ENCODE data around the gene ACSS1.

ACSS1 gene

GRCh38 chr20:24980291-24981053 is 77.5 kb downstream of the ACSS1 start:
- H3K4me3 ChIP-seq (ENCODE audit: low read depth, low read length) = no peak overlapping the region

- no peak overlapping the region for H3K4me3 ChIP-seq (ENCODE audit: low read depth, low read length)
These were observed 78.6 kb downstream of the ACSS1 start for GRCh38 chr20:24979036-24979960.

DNA sequence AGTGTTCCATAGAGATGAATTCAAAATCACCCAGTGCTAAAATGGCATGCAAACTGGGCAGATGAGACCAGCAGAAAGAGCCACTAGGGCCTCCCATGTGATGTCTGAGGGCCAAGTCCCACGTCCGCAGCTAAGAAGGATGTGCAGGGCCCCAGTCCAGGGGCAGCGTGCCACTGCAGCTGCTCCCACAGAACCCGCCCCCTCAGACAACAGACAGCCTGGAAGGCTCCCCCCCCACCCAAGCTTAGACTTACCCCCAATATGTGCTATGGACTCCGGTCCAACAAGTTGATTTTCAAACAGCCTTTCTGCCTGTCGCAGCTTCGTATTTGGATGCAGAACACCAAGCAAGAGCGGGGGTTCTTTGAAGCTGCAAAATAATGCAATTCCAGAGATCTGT is 79.4 kb downstream of the ACSS1 start:
- no peak overlapping the region for H3K4me3 ChIP-seq (ENCODE audit: low read depth, low read length)

DNA sequence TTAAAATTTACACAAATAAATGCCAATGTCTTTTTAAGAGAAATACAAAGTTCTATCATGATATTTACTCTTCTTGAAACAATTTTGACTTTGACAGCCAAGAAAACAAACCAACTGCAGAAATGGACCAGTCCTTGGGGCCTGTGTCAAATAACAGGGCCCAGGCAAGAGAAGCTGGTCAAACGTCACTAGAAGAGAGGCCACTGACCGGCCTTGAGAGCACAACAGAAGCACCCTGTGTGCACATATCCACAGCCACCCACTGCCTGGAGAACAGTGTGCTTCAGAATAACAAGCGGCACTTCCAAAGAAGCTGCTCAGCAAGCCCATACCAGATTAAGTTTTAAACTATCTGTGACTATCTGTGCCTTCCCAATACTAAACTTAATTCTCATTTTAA is 80.1 kb downstream of the ACSS1 start:
- H3K4me3 ChIP-seq (ENCODE audit: low read depth, low read length) = no peak overlapping the region

DNA sequence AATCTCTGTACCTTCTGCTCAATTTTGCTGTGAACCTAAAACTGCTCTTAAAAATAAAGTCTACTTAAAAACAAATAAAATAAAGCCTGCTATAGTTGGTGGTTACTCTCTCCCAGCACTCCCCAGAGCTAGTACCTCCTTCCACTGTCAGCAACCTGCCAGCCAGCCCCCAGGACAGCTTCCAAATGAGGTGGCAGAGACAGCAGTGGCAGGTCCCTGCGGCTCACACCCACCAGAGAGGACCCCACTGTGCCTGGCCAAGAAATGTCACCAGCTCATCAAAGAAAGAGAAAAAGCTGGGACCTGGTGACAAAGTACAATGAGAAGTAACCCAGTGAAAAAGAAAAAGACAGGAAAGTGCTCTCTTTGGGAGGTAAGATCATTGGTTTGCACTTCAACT is 80.6 kb downstream of the ACSS1 start:
- no peak overlapping the region for H3K4me3 ChIP-seq (ENCODE audit: low read depth, low read length)

DNA sequence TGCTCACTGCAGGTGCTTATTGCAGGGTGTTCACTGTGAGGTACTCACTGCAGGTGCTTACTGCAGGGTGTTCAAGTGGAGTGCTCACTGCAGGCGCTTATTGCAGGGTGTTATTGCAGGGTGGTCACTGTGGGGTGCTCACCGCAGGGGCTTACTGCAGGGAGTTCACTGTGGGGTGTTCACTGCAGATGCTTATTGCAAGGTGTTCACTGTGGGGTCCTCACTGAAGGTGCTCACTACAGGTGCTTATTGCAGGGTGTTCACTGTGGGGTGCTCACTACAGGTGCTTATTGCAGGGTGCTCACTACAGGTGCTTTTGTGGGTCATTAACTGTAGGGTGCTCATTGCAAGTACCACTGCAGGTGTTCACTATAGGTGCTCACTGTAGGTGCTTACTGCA is 85.6 kb downstream of the ACSS1 start:
- H3K4me3 ChIP-seq (ENCODE audit: low read depth, low read length) = no peak overlapping the region

- H3K4me3 ChIP-seq (ENCODE audit: low read depth, low read length) = no peak overlapping the region
These were observed 86.4 kb downstream of the ACSS1 start for GRCh38 chr20:24971376-24972101.

- no peak overlapping the region for H3K4me3 ChIP-seq (ENCODE audit: low read depth, low read length)
These were observed 87.2 kb downstream of the ACSS1 start for GRCh38 chr20:24970754-24971153.

GRCh38 chr20:24970030-24970553 is 87.8 kb downstream of the ACSS1 start:
- no peak overlapping the region for H3K4me3 ChIP-seq (ENCODE audit: low read depth, low read length)

GRCh38 chr20:24969186-24970029 is 88.5 kb downstream of the ACSS1 start:
- H3K4me3 ChIP-seq (ENCODE audit: low read depth, low read length) = no peak overlapping the region

DNA sequence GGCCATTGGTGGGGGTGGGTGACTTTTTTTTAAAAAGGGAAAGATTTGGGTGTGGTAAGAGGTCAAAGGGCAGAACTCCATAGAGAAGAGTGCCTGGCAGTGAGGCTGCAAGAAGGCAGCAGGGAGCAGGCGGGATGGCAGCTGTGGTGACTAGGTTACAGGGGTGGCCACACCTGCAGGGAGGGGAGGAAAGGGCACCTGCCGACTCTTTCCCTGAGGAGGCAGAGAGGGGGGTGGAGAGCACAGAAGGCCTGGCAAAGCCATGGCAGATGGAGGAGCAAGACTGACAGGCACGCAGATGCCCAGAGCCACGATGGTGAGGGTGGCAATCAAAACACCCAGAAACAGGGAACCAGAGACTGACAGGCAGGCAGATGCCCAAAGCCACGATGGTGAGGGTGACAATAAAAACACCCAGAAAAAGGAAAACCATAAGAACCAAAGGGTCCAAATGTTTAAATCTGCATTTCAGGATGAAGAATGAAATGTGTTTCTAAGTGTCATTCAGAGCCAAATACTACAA is 89.6 kb downstream of the ACSS1 start:
- H3K4me3 ChIP-seq (ENCODE audit: low read depth, low read length) = no peak overlapping the region

DNA sequence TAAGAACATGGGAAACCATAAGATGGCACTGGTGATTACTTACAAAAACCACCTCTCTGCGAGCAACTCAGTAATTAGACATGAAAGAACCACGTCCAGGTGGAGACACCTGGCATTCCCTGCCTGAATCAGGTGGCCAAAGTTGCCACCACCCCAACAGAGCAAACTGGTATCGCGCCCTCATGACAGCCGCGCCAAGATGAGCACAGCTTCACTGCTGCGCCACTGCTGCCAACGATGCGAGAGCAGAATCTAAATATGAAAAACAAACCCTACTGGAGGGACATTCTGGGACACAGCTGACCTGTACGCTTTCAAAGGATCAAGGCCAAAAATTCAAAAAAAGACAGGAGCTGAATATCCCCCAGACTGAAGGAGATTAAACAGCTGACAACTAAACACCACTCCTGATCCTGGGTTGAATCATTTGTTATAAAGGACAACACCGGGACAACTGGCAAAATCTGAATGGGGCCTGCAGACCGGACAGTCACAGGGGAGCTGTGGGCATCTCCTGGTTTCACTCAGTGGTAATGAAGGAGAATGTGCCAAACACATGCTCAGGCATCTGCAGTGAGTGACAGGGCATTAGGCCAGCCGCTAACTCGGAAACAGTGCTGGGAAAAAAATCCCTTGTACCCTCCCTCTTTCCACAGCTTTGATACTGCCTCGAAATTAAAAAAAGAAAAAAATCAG is 91.5 kb downstream of the ACSS1 start:
- H3K4me3 ChIP-seq (ENCODE audit: low read depth, low read length) = no peak overlapping the region

- H3K4me3 ChIP-seq (ENCODE audit: low read depth, low read length) = no peak overlapping the region
These were observed 92.6 kb downstream of the ACSS1 start for GRCh38 chr20:24965065-24965919.

DNA sequence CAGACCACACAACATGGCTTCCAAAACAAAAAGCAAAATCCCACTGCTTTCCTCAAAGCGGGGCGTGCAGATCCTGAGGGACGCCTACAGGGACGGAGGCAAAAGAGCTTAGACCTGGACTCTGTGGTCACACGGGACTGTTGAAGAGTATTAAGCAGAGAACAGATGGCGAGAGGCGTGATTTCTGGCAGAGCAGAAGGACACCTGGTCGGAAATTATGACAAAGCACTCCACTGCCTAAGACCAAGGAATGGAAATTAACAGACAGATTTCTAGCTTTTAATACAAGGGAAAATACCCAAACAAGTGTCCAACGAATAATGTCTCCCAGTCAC is 93.5 kb downstream of the ACSS1 start:
- no peak overlapping the region for H3K4me3 ChIP-seq (ENCODE audit: low read depth, low read length)

DNA sequence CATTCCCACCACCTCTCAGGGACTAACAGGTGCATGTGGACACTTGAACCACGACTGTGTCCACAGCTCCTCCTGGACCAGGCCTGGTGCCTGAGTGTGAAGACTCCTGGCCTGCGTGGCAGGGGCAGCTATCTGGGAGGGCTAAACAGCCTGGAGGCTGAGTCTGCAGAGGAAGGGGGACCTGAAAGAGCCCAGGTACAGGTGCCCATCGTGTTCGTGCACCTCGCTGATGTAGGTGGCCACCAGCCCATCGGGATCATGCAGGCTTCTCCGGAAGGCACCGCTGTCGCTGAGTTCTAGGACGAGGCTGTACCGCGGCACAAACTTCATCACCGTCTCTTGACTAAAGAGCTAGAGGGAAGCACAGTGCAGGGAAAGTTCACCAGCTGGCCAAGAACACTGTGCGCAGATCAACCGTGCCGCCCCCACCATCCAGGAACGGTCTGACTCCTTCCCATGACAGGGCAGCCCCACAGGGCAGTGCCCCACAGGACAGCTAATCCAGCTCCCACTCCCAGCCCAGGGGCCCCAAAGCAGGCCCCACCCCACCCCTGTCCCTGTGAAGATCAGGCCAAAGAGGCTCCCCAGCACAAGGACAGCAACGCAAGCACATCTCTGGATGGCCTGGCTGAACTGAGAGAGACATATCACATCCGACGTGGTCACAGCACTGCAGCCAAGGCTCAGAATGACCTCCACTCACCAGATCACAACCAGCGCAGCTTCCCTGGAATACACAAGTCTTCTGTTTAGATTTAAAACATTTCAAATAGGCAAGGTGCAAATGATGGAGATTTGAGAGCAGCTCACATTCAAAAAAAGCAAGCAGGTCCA is 94.0 kb downstream of the ACSS1 start:
- no peak overlapping the region for H3K4me3 ChIP-seq (ENCODE audit: low read depth, low read length)

GRCh38 chr20:24962510-24962909 is 95.4 kb downstream of the ACSS1 start:
- no peak overlapping the region for H3K4me3 ChIP-seq (ENCODE audit: low read depth, low read length)

DNA sequence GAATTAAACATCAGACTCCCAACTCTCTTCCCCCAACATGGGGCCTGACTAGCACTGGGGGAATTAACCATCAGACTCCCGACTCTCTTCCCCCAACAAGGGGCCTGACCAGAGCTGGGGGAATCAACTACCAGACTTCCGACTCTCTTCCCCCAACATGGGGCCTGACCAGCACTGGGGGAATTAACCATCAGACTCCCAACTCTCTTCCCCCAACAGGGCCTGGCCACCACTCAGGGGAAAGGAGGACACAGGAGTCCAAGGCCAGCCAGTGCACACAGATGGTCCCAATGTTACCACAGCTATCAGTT is 95.8 kb downstream of the ACSS1 start:
- H3K4me3 ChIP-seq (ENCODE audit: low read depth, low read length) = no peak overlapping the region

Data from iPS-11a (cell line).